ENCODE measurements around the gene PACS2.

- TF ChIP-seq CTCF (IDR thresholded peaks at IDR 0.05) (no peak), POLR2AphosphoS5 (IDR thresholded peaks at IDR 0.05) (no peak)
Observed at GRCh38 chr14:105307052-105307727, 7.4 kb upstream of the PACS2 start.

Measured in prostate gland (tissue), 2 donors.